Adrenal gland (tissue), 12 donors: Measurements from ENCODE around the gene ANKS1B. TPM values are rescaled to one million over a fixed set of nuclear protein-coding genes. Genes with fewer than 3 reads are reported as not detected.

Experiments
- DNase-seq, 7 donors: peaks; one replicate each; pipeline ENCODE4 v3.0.0-alpha.2; 2019 to 2020
- H3K27ac ChIP-seq, 5 donors: fragments of 200-600 bp; sonication (generic) in 4 of 5; 1 replicate in 3 of 5; 2 replicates in 2 of 5; pipeline versions ENCODE4 v1.5.1 to v1.8.0; 2016 to 2020; ENCODE audit warnings: mild to moderate bottlenecking in 1 of 5
- H3K27me3 ChIP-seq: fragments of 200-600 bp; 2 replicates; pipeline ENCODE4 v1.8.0; 2021
- H3K36me3 ChIP-seq, 2 donors: fragments of 200-600 bp; replicated peaks in 1 of 2; 1 replicate in 1 of 2; 2 replicates in 1 of 2; pipeline versions ENCODE4 v1.5.1 to v1.8.0; 2018 to 2022
- H3K4me1 ChIP-seq, 2 donors: fragments of 200-600 bp; replicated peaks in 1 of 2; 1 replicate in 1 of 2; 2 replicates in 1 of 2; pipeline versions ENCODE4 v1.5.1 to v1.8.0; 2018 to 2021
- H3K4me3 ChIP-seq, 4 donors: fragments of 200-600 bp; sonication (generic) in 3 of 4; one replicate each; pipeline ENCODE4 v1.5.1; 2016 to 2018
- H3K9me3 ChIP-seq, 3 donors: fragments of 200-600 bp; sonication (generic) in 1 of 3; replicated peaks in 1 of 3; 1 replicate in 2 of 3; 2 replicates in 1 of 3; pipeline versions ENCODE4 v1.5.1 to v1.8.0; 2016 to 2021
- POLR2A ChIP-seq, 2 donors: fragments of 450-650 bp; IDR thresholded peaks; one replicate each; pipeline ENCODE4 v1.6.1; 2017; ENCODE audit warnings: antibody characterized with exemption in 2 of 2, mild to moderate bottlenecking in 2 of 2, moderate library complexity in 1 of 2
- WGBS, 4 donors: extraction: QIAGEN DNeasy Blood & Tissue Kit in 2 of 4; methylation state at CpG; one replicate each; pipeline versions ENCODE4 v1.1.5 to v1.1.7; 2013 to 2017; 5-methylcytosine and 5-hydroxymethylcytosine counted together
- intact Hi-C, 2 donors: fragments of 100-400 bp; cut with DNase I; formaldehyde crosslinking; loops; one replicate each; pipeline versions ENCODE4 v1.14.1 to v1.15.0; 2022 to 2023
- polyA plus RNA-seq, 3 donors: library from polyadenylated mRNA; stranded (reverse); fragments of 200-250 nt in 2 of 3; fragments of 350-450 nt in 1 of 3; fragmentation: Illumina TruSeq in 1 of 3; extraction: RNeasy Lipid Tissue Mini Kit (QIAGEN cat#74804) in 1 of 3; gene quantifications; one replicate each; pipeline ENCODE4 v1.2.3, GENCODE V29; 2013 to 2014
- total RNA-seq, 9 donors: library from RNA; depleted of rRNA in 4 of 9; stranded (reverse); fragments of >200 nt in 4 of 9; fragments of 120-200 nt in 1 of 9; fragmentation: NEBNext Ultra II Directional in 1 of 9; extraction: Animal tissue kit (Norgen Biotek cat#: 25700) in 1 of 9; gene quantifications; one replicate each; pipeline versions ENCODE4 v1.1.0 to v1.2.4, GENCODE V29; 2013 to 2023
- TF ChIP-seq, protein P1 (sequence below), 6 experiments: fragments of 450-650 bp in 4 of 6; fragments of 200-600 bp in 2 of 6; sonication (generic) in 1 of 6; IDR thresholded peaks; 1 replicate in 5 of 6; 2 replicates in 1 of 6; pipeline versions ENCODE4 v1.5.1 to v1.8.0; 2016 to 2021; ENCODE audit warnings: antibody characterized with exemption in 6 of 6, mild to moderate bottlenecking in 2 of 6, moderate library complexity in 1 of 6
- donor health status: healthy with polysubstance abuse.
- donor health status: Bipolar disorder and iron deficiency.
- donor health status: DM: yes; HTN: yes; CAD: no.
- donor health status: DM: no; HTN: no; CAD: no.
- donor health status: DM: no; HTN: no; CAD: no.
- donor health status: DM: yes; HTN: yes; CAD: no.

The ANKS1B gene
- total and polyA plus RNA-seq, 12 donors = 1.3 to 28.1 (median 8.0) TPM

DNA sequence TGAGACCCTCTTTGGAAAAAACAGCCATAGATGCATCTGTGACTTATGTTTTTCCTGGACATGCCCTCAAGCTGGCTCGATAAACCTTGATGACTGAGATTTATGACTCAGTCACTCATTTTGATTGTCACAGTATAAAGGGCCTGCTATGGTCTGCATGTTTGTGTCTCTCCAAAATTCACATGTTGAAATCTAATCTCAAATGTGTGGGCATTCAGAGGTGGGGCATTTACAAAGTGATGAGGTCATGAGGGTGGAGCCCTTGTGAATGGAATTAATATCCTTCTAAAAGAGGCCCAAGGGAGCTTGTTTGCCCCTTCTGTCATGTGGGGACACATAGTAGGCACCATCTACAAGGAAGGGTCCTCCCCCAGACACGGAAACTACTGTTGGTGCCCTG is 966.8 kb downstream of the ANKS1B start:
- intact Hi-C loops = no loop called here
- no peak for TF ChIP-seq POLR2A (IDR thresholded peaks at IDR 0.05)
- TF ChIP-seq, protein P1, sequence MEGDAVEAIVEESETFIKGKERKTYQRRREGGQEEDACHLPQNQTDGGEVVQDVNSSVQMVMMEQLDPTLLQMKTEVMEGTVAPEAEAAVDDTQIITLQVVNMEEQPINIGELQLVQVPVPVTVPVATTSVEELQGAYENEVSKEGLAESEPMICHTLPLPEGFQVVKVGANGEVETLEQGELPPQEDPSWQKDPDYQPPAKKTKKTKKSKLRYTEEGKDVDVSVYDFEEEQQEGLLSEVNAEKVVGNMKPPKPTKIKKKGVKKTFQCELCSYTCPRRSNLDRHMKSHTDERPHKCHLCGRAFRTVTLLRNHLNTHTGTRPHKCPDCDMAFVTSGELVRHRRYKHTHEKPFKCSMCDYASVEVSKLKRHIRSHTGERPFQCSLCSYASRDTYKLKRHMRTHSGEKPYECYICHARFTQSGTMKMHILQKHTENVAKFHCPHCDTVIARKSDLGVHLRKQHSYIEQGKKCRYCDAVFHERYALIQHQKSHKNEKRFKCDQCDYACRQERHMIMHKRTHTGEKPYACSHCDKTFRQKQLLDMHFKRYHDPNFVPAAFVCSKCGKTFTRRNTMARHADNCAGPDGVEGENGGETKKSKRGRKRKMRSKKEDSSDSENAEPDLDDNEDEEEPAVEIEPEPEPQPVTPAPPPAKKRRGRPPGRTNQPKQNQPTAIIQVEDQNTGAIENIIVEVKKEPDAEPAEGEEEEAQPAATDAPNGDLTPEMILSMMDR (IDR thresholded peaks at IDR 0.05) = no peak
- no peaks in the 10 kb centered on the region for H3K36me3 ChIP-seq
- no peak overlapping the region for H3K27ac ChIP-seq
- H3K9me3 ChIP-seq = no peaks in the 10 kb centered on the region
- WGBS, 4 donors = 59 to 64% (median 61%) methylated on average over 2 of the region's 2 CpGs
- no peak for DNase-seq
- no peak overlapping the region for H3K4me3 ChIP-seq
- no peaks in the 10 kb centered on the region for H3K4me1 ChIP-seq
- H3K27me3 ChIP-seq = no peaks in the 10 kb centered on the region

DNA sequence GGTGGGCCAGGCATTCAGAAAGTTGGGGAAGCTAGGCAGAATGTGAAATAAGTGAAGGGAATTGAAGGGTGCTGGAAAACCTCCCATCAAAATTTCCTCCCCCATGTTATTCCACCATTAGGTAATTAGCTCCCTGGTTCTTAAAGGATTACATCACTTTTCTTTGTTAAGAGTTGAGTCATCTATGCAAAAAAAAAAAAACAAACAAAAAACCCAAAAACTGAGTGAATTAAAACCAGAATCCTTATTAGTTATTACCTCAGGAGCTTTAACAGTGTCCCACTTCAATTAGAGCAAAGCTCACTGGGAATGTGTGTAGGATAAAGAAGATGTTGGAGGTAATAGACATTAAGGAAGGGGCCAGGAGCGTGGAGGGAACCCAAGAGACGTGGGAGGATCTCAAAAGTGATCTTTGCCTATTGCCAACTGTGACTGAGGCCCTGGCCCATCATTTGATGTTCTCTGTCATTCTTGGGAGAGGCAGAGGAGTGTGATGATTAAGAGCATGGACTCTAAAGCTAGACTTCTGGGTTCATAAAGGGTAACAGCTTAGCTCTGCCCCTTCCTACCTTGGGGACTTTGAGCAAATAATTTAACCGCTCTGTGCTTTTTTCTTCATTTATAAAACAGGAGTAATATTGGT is 975.0 kb downstream of the ANKS1B start:
- intact Hi-C loops = loop anchor here in 1 of 2 donors (10.0 kb wide), 1 partner anchor 315 kb away; no protein-coding TSS in a partner anchor
- WGBS, 4 donors = 75 to 90% (median 85%) methylated on average over 3 of the region's 3 CpGs
- Histone ChIP-seq H3K27me3 (no peaks in the 10 kb centered on the region), H3K4me1 (no peaks in the 10 kb centered on the region), H3K9me3 (no peaks in the 10 kb centered on the region), H3K27ac (no peak overlapping the region), H3K36me3 (no peaks in the 10 kb centered on the region), H3K4me3 (no peak overlapping the region)
- TF ChIP-seq, protein P1 (IDR thresholded peaks at IDR 0.05) = no peak
- TF ChIP-seq POLR2A (IDR thresholded peaks at IDR 0.05) = no peak
- no peak for DNase-seq

DNA sequence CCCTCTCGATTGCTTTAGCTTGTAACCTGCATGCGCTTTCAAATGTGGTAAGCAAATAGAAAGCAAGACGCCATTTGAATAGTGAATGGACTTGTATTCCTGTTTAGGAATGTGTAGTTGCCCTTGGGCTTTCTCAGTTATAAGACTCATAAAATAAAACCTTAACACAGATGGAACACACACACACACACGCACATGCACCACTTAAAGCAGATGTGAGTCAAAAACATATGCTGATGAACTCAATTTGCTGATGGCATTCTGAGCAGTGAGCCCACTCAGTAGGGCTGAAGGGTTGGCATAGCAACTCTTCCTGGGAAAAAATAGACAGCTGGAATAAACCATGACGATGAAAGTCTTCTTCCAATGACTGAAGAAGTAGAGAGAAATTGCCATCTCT is 979.1 kb downstream of the ANKS1B start:
- Histone ChIP-seq H3K4me1 (no peaks in the 10 kb centered on the region), H3K27ac (no peak overlapping the region), H3K36me3 (no peaks in the 10 kb centered on the region), H3K4me3 (no peak overlapping the region), H3K9me3 (no peaks in the 10 kb centered on the region), H3K27me3 (no peaks in the 10 kb centered on the region)
- WGBS, 4 donors = 84 to 91% (median 89%) methylated on average over 5 of the region's 5 CpGs
- DNase-seq = no peak
- TF ChIP-seq, protein P1 (IDR thresholded peaks at IDR 0.05) = no peak
- no peak for TF ChIP-seq POLR2A (IDR thresholded peaks at IDR 0.05)
- intact Hi-C loops = loop anchor here in 1 of 2 donors (10.0 kb wide), 1 partner anchor 311 kb away; no protein-coding TSS in a partner anchor

DNA sequence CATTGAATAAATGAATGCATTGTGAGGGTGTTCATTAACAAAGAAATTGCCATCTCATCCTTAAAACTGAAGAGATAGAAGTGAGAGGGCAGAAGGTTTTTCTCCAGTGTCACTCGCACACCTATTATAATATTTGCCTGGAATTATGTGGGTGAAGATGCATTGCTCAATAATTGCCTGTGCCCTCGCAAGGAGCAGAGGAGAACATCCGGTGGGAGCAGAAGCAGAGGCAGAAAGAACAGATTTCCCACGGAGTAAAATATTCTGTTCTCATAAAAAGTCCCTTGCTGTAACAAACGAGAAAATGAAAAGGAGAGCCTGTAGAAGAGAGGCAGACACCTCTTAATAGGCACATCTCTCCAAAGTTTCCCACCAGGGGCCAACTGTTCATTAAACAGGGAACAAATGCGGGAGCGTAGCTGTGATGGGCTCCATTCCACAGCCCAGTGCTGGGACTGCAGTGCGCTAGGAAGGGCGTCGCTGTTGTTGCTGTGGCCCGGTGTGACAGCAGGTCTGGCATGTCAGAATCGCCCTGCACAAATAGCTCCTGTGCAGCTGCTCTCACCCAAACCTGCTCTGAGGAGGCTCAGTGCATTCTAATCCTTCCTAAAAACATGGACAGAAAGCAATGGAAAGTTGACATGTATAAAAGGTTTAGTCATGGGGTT is 979.8 kb downstream of the ANKS1B start:
- H3K9me3 ChIP-seq = no peaks in the 10 kb centered on the region
- intact Hi-C loops = loop anchor here in 1 of 2 donors (10.0 kb wide), 1 partner anchor 310 kb away; no protein-coding TSS in a partner anchor
- H3K4me3 ChIP-seq = no peak overlapping the region
- DNase-seq = no peak
- TF ChIP-seq, protein P1 (IDR thresholded peaks at IDR 0.05) = no peak
- WGBS, 4 donors = 86 to 90% (median 89%) methylated on average over 11 to 12 of the region's 12 CpGs
- H3K27me3 ChIP-seq = no peaks in the 10 kb centered on the region
- no peaks in the 10 kb centered on the region for H3K4me1 ChIP-seq
- no peaks in the 10 kb centered on the region for H3K36me3 ChIP-seq
- no peak overlapping the region for H3K27ac ChIP-seq
